ENCODE results near the gene CGREF1.

Gene CGREF1

GRCh38 chr2:27081984-27082772, 36.8 kb downstream of the CGREF1 start:
- in situ Hi-C loops (cut with HindIII; ENCODE audit: low pct_ligation_motif_present, low sequenced_read_pairs), result no loop called here
- H3K27me3 ChIP-seq (replicated peaks), result no peaks in the 10 kb centered on the region
- DNase-seq, result no peak
- peaks cover 3% of the 10 kb centered on the region for H3K36me3 ChIP-seq (replicated peaks)
- H3K4me3 ChIP-seq (ENCODE audit: low read depth, low read length), result no peak overlapping the region
- TF ChIP-seq, protein P1, sequence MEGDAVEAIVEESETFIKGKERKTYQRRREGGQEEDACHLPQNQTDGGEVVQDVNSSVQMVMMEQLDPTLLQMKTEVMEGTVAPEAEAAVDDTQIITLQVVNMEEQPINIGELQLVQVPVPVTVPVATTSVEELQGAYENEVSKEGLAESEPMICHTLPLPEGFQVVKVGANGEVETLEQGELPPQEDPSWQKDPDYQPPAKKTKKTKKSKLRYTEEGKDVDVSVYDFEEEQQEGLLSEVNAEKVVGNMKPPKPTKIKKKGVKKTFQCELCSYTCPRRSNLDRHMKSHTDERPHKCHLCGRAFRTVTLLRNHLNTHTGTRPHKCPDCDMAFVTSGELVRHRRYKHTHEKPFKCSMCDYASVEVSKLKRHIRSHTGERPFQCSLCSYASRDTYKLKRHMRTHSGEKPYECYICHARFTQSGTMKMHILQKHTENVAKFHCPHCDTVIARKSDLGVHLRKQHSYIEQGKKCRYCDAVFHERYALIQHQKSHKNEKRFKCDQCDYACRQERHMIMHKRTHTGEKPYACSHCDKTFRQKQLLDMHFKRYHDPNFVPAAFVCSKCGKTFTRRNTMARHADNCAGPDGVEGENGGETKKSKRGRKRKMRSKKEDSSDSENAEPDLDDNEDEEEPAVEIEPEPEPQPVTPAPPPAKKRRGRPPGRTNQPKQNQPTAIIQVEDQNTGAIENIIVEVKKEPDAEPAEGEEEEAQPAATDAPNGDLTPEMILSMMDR (IDR thresholded peaks at IDR 0.05; ENCODE audit: low read depth, low read length, missing control alignments), result no peak
- H3K27ac ChIP-seq, result no peak overlapping the region

GRCh38 chr2:27080603-27080936, 38.4 kb downstream of the CGREF1 start:
- in situ Hi-C loops (cut with HindIII; ENCODE audit: low pct_ligation_motif_present, low sequenced_read_pairs), result no loop called here
- Histone ChIP-seq H3K36me3 (replicated peaks) (peaks cover 3% of the 10 kb centered on the region), H3K27ac (no peak overlapping the region), H3K4me3 (ENCODE audit: low read depth, low read length) (peak overlapping the region; percentile 73), H3K27me3 (replicated peaks) (no peaks in the 10 kb centered on the region)
- TF ChIP-seq, protein P1 (IDR thresholded peaks at IDR 0.05; ENCODE audit: low read depth, low read length, missing control alignments), result no peak
- no peak for DNase-seq

- in situ Hi-C loops (cut with HindIII; ENCODE audit: low pct_ligation_motif_present, low sequenced_read_pairs), result no loop called here
- Histone ChIP-seq H3K27ac (no peak overlapping the region), H3K36me3 (replicated peaks) (peaks cover 3% of the 10 kb centered on the region), H3K27me3 (replicated peaks) (no peaks in the 10 kb centered on the region), H3K4me3 (ENCODE audit: low read depth, low read length) (peak overlapping the region; percentile 73)
- DNase-seq, result no peak
- TF ChIP-seq, protein P1 (IDR thresholded peaks at IDR 0.05; ENCODE audit: low read depth, low read length, missing control alignments), result no peak
These were observed 38.8 kb downstream of the CGREF1 start for GRCh38 chr2:27080140-27080469.

- Histone ChIP-seq H3K36me3 (replicated peaks) (peaks cover 3% of the 10 kb centered on the region), H3K27me3 (replicated peaks) (no peaks in the 10 kb centered on the region), H3K4me3 (ENCODE audit: low read depth, low read length) (peak overlapping the region; percentile 73), H3K27ac (peak overlapping the region; percentile 42)
- DNase-seq, result no peak
- TF ChIP-seq, protein P1 (IDR thresholded peaks at IDR 0.05; ENCODE audit: low read depth, low read length, missing control alignments), result no peak
- in situ Hi-C loops (cut with HindIII; ENCODE audit: low pct_ligation_motif_present, low sequenced_read_pairs), result no loop called here
These were observed 39.4 kb downstream of the CGREF1 start for GRCh38 chr2:27079233-27080139.

DNA sequence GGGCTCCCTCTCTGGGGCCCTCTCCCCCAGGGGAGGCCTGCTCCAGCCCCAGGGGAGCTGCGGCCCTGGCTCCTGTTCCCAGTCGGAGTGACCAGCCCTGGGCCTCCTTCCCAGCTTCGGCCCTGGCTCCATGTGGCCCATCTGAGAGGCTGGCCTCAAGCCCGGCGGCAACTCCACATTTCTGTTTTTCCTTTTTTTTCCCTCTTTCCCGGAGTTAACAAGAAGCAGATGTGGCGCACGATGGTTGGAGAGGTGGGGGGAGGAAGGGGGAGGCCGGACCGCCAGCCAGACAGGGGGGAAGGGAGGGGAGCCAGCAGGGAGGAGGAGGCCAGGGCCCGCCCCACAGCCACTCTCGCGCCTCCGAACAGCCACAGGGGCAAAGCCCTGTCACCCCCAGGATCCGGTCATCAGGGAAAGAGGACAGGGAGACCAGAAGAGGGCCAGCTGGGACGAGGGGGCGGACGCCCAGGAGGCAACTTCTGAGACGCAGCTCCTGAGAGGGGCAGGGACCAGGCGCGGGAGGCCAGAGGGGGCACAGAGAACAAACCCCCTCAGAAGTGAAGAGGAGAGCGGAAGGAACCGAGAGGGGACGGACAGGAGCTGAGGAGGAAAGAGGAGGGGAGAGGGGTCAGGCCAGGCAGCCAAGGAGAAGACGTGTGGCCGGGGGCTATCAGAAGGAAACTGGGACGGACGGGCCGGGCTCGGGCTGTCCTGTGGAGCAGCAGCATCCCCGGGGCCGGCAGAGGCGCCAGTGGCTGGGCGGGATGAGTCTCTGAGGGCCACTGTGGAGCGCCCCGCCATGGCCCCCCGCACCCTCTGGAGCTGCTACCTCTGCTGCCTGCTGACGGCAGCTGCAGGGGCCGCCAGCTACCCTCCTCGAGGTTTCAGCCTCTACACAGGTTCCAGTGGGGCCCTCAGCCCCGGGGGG, 40.4 kb downstream of the CGREF1 start, which contains the start of gene EMILIN1:
TSS of gene EMILIN1 (plus strand) at position 349 of the 928 bp plus-strand sequence. CDS start at position 800, 451 bp downstream.
- Histone ChIP-seq H3K36me3 (replicated peaks) (peaks cover 3% of the 10 kb centered on the region), H3K27ac (peak within 1 kb of the TSS; percentile 42)
- in situ Hi-C loops (cut with HindIII; ENCODE audit: low pct_ligation_motif_present, low sequenced_read_pairs), result no loop called here

More for the DNA sequence above, 40.4 kb downstream of the CGREF1 start, which contains the start of gene EMILIN1:
- Histone ChIP-seq H3K4me3 (ENCODE audit: low read depth, low read length) (peak within 1 kb of the TSS; percentile 73), H3K27me3 (replicated peaks) (no peaks in the 10 kb centered on the region)
- TF ChIP-seq, protein P1 (IDR thresholded peaks at IDR 0.05; ENCODE audit: low read depth, low read length, missing control alignments), result peak; percentile 27
- peak; percentile 69 for DNase-seq
